ENCODE data around the gene OTOP2. TPM values are rescaled to one million over a fixed set of nuclear protein-coding genes. Genes with fewer than 3 reads are reported as not detected.
A peak's percentile ranks its signal among the peaks of the same experiment; 100 is the strongest.
"Not testable (repeated sequence)": the region's sequence is repeated elsewhere in the genome, so short reads cannot be mapped to it uniquely, and the experiment has no call there.

OTOP2 gene
- total RNA-seq, 1 donor from 2014 or later: not detected

- TF ChIP-seq POLR2AphosphoS5 (IDR thresholded peaks at IDR 0.05; ENCODE audit: insufficient read depth in 1 of 2, low read depth in 1 of 2): no peak
- TF ChIP-seq CTCF (IDR thresholded peaks at IDR 0.05): no peak
- TF ChIP-seq POLR2A (IDR thresholded peaks at IDR 0.05): no peak
- Histone ChIP-seq H3K36me3 (no peaks in the 10 kb centered on the region), H3K27me3 (no peaks in the 10 kb centered on the region), H3K4me3 (no peak overlapping the region), H3K4me1 (peaks cover 29% of the 10 kb centered on the region), H3K9me3 (no peaks in the 10 kb centered on the region), H3K27ac (no peak overlapping the region)
- DNase-seq (ENCODE audit: extremely low spot score in 2 of 2): no peak
- intact Hi-C loops (cut with DNase I): loop anchor here (10.0 kb wide), 2 partner anchors 66 to 146 kb away; no protein-coding TSS in a partner anchor
Observed at GRCh38 chr17:74968361-74968780, 44.3 kb downstream of the OTOP2 start.

- H3K27me3 ChIP-seq; H3K36me3 ChIP-seq; H3K9me3 ChIP-seq; H3K27ac ChIP-seq; DNase-seq (ENCODE audit: extremely low spot score in 2 of 2); H3K4me3 ChIP-seq: not testable (repeated sequence)
- H3K4me1 ChIP-seq: peaks cover 29% of the 10 kb centered on the region
- intact Hi-C loops (cut with DNase I): loop anchor here (10.0 kb wide), 2 partner anchors 65 to 145 kb away; no protein-coding TSS in a partner anchor
Observed at GRCh38 chr17:74969501-74969900, 45.4 kb downstream of the OTOP2 start.

GRCh38 chr17:74970395-74970794 is 46.3 kb downstream of the OTOP2 start:
- TF ChIP-seq POLR2AphosphoS5 (IDR thresholded peaks at IDR 0.05; ENCODE audit: insufficient read depth in 1 of 2, low read depth in 1 of 2): no peak
- TF ChIP-seq CTCF (IDR thresholded peaks at IDR 0.05): no peak
- no peak for TF ChIP-seq POLR2A (IDR thresholded peaks at IDR 0.05)
- DNase-seq (ENCODE audit: extremely low spot score in 2 of 2): no peak
- H3K36me3 ChIP-seq: no peaks in the 10 kb centered on the region
- no peak overlapping the region for H3K27ac ChIP-seq
- H3K27me3 ChIP-seq: no peaks in the 10 kb centered on the region
- no peaks in the 10 kb centered on the region for H3K9me3 ChIP-seq
- H3K4me3 ChIP-seq: no peak overlapping the region
- H3K4me1 ChIP-seq: peaks cover 29% of the 10 kb centered on the region
- intact Hi-C loops (cut with DNase I): no loop called here

- Histone ChIP-seq H3K9me3 (no peaks in the 10 kb centered on the region), H3K27me3 (no peaks in the 10 kb centered on the region), H3K27ac (no peak overlapping the region), H3K36me3 (no peaks in the 10 kb centered on the region), H3K4me1 (peaks cover 29% of the 10 kb centered on the region), H3K4me3 (peak overlapping the region; percentile 47 to 74)
- TF ChIP-seq POLR2A (IDR thresholded peaks at IDR 0.05): no peak
- TF ChIP-seq CTCF (IDR thresholded peaks at IDR 0.05): no peak
- no peak for TF ChIP-seq POLR2AphosphoS5 (IDR thresholded peaks at IDR 0.05; ENCODE audit: insufficient read depth in 1 of 2, low read depth in 1 of 2)
- intact Hi-C loops (cut with DNase I): no loop called here
- peak in 1 of 2 donors; percentile 60 for DNase-seq (ENCODE audit: extremely low spot score in 2 of 2)
Observed at GRCh38 chr17:74971069-74971841, 47.2 kb downstream of the OTOP2 start.

- Histone ChIP-seq H3K4me3 (peak overlapping the region; percentile 47 to 74), H3K9me3 (no peaks in the 10 kb centered on the region), H3K36me3 (no peaks in the 10 kb centered on the region), H3K27ac (no peak overlapping the region), H3K4me1 (peaks cover 29% of the 10 kb centered on the region), H3K27me3 (no peaks in the 10 kb centered on the region)
- TF ChIP-seq POLR2AphosphoS5 (IDR thresholded peaks at IDR 0.05; ENCODE audit: insufficient read depth in 1 of 2, low read depth in 1 of 2) (no peak), CTCF (IDR thresholded peaks at IDR 0.05) (no peak), POLR2A (IDR thresholded peaks at IDR 0.05) (no peak)
- intact Hi-C loops (cut with DNase I): no loop called here
- DNase-seq (ENCODE audit: extremely low spot score in 2 of 2): no peak
Observed at GRCh38 chr17:74971842-74972106, 47.7 kb downstream of the OTOP2 start.
